HCT116 (cell line): Measurements from ENCODE around the gene PPP1R36. TPM values are rescaled to one million over a fixed set of nuclear protein-coding genes. Genes with fewer than 3 reads are reported as not detected.

Experiments used
- ATAC-seq: fragments of 200-7000 bp; cut with Tn5 transposase; 2 replicates; pipeline ENCODE4 v1.9.1; 2020; ENCODE audit warnings: mild to moderate bottlenecking, moderate library complexity
- BruUV-seq: library from RNA; stranded (reverse); fragments of 400-500 nt; replicated peaks from 2 replicates; lab custom pipeline; 2021; lab: Mats Ljungman, UMichigan
- CTCF ChIA-PET: fragments of 300-600 bp; sonication (Branson Sonifier 250); formaldehyde crosslinking; loops from one replicate; lab custom pipeline; 2021; ENCODE audit warnings: antibody characterized with exemption; lab: Charles Lee
- POLR2A ChIA-PET: fragments of 300-600, 350-600 bp; sonication (Branson Sonifier 250); formaldehyde crosslinking; loops from one replicate; lab custom pipeline; 2021; ENCODE audit warnings: antibody characterized with exemption; lab: Charles Lee
- RAD21 ChIA-PET, 2 experiments: fragments of 300-600 bp; sonication (Branson Sonifier 250); formaldehyde crosslinking; loops; one replicate each; lab custom pipeline; 2023; ENCODE audit warnings: low total read pairs in 2 of 2; ENCODE audit not compliant: uncharacterized antibody in 2 of 2, unreplicated experiment in 2 of 2, low non-redundant PET in 1 of 2; lab: Charles Lee
- DNase-seq: peaks from one replicate; pipeline ENCODE4 v3.0.0-alpha.2; 2010; ENCODE audit warnings: low read depth, low spot score
- H2AFZ ChIP-seq: fragments of 200-600 bp; shearing (Covaris generic), sonication (generic); 2 replicates; pipeline ENCODE4 v1.6.1; 2017; ENCODE audit warnings: low read depth, mixed run types, mixed read lengths, antibody characterized with exemption, low read length; ENCODE audit not compliant: poor library complexity, severe bottlenecking
- H3K27ac ChIP-seq: 2 replicates; pipeline ENCODE4 v1.5.1; 2012; ENCODE audit warnings: low read depth, low read length
- H3K27me3 ChIP-seq: fragments of 200-600 bp; sonication (generic); 2 replicates; pipeline ENCODE4 v1.6.1; 2016; ENCODE audit warnings: mixed run types, low read length, mixed read lengths; ENCODE audit not compliant: insufficient read depth
- H3K36me3 ChIP-seq, 2 experiments: fragments of 200-500 bp in 1 of 2; fragments of 200-600 bp in 1 of 2; sonication (Bioruptor generic) in 1 of 2; sonication (generic) in 1 of 2; 2 replicates each; pipeline versions ENCODE4 v1.5.1 to v1.6.1; 2014 to 2016; ENCODE audit warnings: low read length in 2 of 2, inconsistent platforms in 1 of 2, mixed read lengths in 1 of 2, mixed run types in 1 of 2; ENCODE audit not compliant: insufficient read depth in 2 of 2, control insufficient read depth in 1 of 2
- H3K4me1 ChIP-seq, 2 experiments: fragments of 200-600 bp in 1 of 2; sonication (generic) in 1 of 2; 2 replicates each; pipeline versions ENCODE4 v1.5.1 to v1.6.1; 2012 to 2017; ENCODE audit warnings: low read length in 2 of 2, inconsistent platforms in 1 of 2, mild to moderate bottlenecking in 1 of 2, mixed read lengths in 1 of 2, mixed run types in 1 of 2, moderate library complexity in 1 of 2; ENCODE audit not compliant: insufficient read depth in 2 of 2, control insufficient read depth in 1 of 2
- H3K4me2 ChIP-seq: fragments of 200-600 bp; sonication (generic); 2 replicates; pipeline ENCODE4 v1.6.1; 2017; ENCODE audit warnings: mixed run types, low read length, mixed read lengths
- H3K4me3 ChIP-seq, 2 experiments: fragments of 200-600 bp in 1 of 2; sonication (generic) in 1 of 2; replicated peaks in 1 of 2; 2 replicates each; pipeline ENCODE4 v1.5.1; 2011 to 2016; ENCODE audit warnings: low read length in 2 of 2, control low read depth in 1 of 2, low read depth in 1 of 2, mild to moderate bottlenecking in 1 of 2, mixed read lengths in 1 of 2, mixed run types in 1 of 2
- H3K79me2 ChIP-seq: fragments of 200-600 bp; sonication (generic); 2 replicates; pipeline ENCODE4 v1.6.1; 2017; ENCODE audit warnings: mild to moderate bottlenecking, mixed run types, low read length, moderate library complexity, mixed read lengths; ENCODE audit not compliant: insufficient read depth
- H3K9ac ChIP-seq: fragments of 200-600 bp; sonication (generic); 2 replicates; pipeline ENCODE4 v1.6.1; 2016; ENCODE audit warnings: low read length, mixed read lengths
- H3K9me2 ChIP-seq: fragments of 200-600 bp; sonication (generic), shearing (Covaris generic); 2 replicates; pipeline ENCODE4 v1.6.1; 2017; ENCODE audit warnings: mixed run types, mild to moderate bottlenecking, moderate library complexity; ENCODE audit not compliant: insufficient read depth
- H3K9me3 ChIP-seq, 2 experiments: fragments of 200-500 bp in 1 of 2; fragments of 200-600 bp in 1 of 2; sonication (Bioruptor generic) in 1 of 2; sonication (generic) in 1 of 2; 2 replicates each; pipeline ENCODE4 v1.6.1; 2014 to 2017; ENCODE audit warnings: low read length in 2 of 2, mixed read lengths in 2 of 2, inconsistent platforms in 1 of 2, low read depth in 1 of 2, mild to moderate bottlenecking in 1 of 2, mixed run types in 1 of 2, moderate library complexity in 1 of 2; ENCODE audit not compliant: control insufficient read depth in 1 of 2, insufficient read depth in 1 of 2
- H4K20me1 ChIP-seq: fragments of 200-600 bp; sonication (generic), shearing (Covaris generic); 2 replicates; pipeline ENCODE4 v1.6.1; 2017; ENCODE audit warnings: mixed run types, mild to moderate bottlenecking, moderate library complexity; ENCODE audit not compliant: insufficient read depth
- ATF3 ChIP-seq: IDR thresholded peaks from 2 replicates; pipeline ENCODE4 v1.6.1; 2012
- CEBPB ChIP-seq: IDR thresholded peaks from 2 replicates; pipeline ENCODE4 v1.6.1; 2012; ENCODE audit warnings: low read depth
- CTCF ChIP-seq, 3 experiments: fragments of 200-600 bp in 1 of 3; sonication (generic) in 1 of 3; IDR thresholded peaks in 2 of 3; conservative IDR thresholded peaks in 1 of 3; 2 replicates each; pipeline ENCODE4 v1.5.1; 2012 to 2017; ENCODE audit warnings: low read depth in 2 of 3, low read length in 2 of 3, antibody characterized with exemption in 1 of 3, borderline replicate concordance in 1 of 3, control low read depth in 1 of 3, mild to moderate bottlenecking in 1 of 3, mixed read lengths in 1 of 3, mixed run types in 1 of 3, moderate library complexity in 1 of 3; ENCODE audit not compliant: insufficient read depth in 1 of 3
- ELF1 ChIP-seq: IDR thresholded peaks from 2 replicates; pipeline ENCODE4 v1.6.1; 2012; ENCODE audit warnings: low read depth, borderline replicate concordance
- EZH2 ChIP-seq: fragments of 200-600 bp; sonication (generic); IDR thresholded peaks from 2 replicates; pipeline ENCODE4 v1.6.1; 2017; ENCODE audit warnings: antibody characterized with exemption, mixed run types
- EZH2phosphoT487 ChIP-seq: fragments of 200-600 bp; IDR thresholded peaks from 2 replicates; pipeline ENCODE4 v1.6.1; 2018; ENCODE audit warnings: antibody characterized with exemption, borderline replicate concordance
- POLR2A ChIP-seq: IDR thresholded peaks from 2 replicates; pipeline ENCODE4 v1.7.0; 2011; ENCODE audit warnings: borderline replicate concordance; ENCODE audit not compliant: insufficient read depth, insufficient read length; ENCODE audit errors: extremely low read depth
- POLR2AphosphoS5 ChIP-seq: IDR thresholded peaks from 2 replicates; pipeline ENCODE4 v1.6.1; 2011; ENCODE audit warnings: mild to moderate bottlenecking, low read depth, low read length, moderate library complexity
- RAD21 ChIP-seq: IDR thresholded peaks from 2 replicates; pipeline ENCODE4 v1.6.1; 2012; ENCODE audit warnings: low read depth, mild to moderate bottlenecking
- SIN3A ChIP-seq: IDR thresholded peaks from 2 replicates; pipeline ENCODE4 v1.6.1; 2012; ENCODE audit warnings: low read depth
- SRF ChIP-seq: IDR thresholded peaks from 2 replicates; pipeline ENCODE4 v1.6.1; 2012; ENCODE audit warnings: low read depth
- TCF7L2 ChIP-seq: IDR thresholded peaks from 2 replicates; pipeline ENCODE4 v1.7.0; 2011; ENCODE audit warnings: borderline replicate concordance, inconsistent platforms; ENCODE audit not compliant: insufficient read depth, insufficient read length; ENCODE audit errors: extremely low read depth
- ZFX ChIP-seq: fragments of 450-650 bp; IDR thresholded peaks from 2 replicates; pipeline ENCODE4 v1.6.1; 2017
- intact Hi-C: fragments of 100-400 bp; cut with micrococcal nuclease; formaldehyde crosslinking; loops from 2 replicates; pipeline ENCODE4 v1.10.0; 2022
- total RNA-seq: library from RNA; stranded (reverse); gene quantifications from one replicate; pipeline ENCODE4 v1.2.1, GENCODE V29; 2021; ENCODE audit not compliant: unreplicated experiment
- TF ChIP-seq, protein P1 (sequence below): IDR thresholded peaks from 2 replicates; pipeline ENCODE4 v1.6.1; 2011; ENCODE audit warnings: mild to moderate bottlenecking, low read length, moderate library complexity; ENCODE audit not compliant: insufficient replicate concordance; ENCODE audit errors: extremely low read depth
- TF ChIP-seq, protein P2 (sequence below): IDR thresholded peaks from 2 replicates; pipeline ENCODE4 v1.6.1; 2012

PPP1R36 gene
- total RNA-seq, 1 experiment from 2014 or later = 0.47 TPM

GRCh38 chr14:64500088-64500487 lies 49.7 kb upstream of the PPP1R36 start (continued):
- TF ChIP-seq ATF3 = no peak
- TF ChIP-seq, protein P1, sequence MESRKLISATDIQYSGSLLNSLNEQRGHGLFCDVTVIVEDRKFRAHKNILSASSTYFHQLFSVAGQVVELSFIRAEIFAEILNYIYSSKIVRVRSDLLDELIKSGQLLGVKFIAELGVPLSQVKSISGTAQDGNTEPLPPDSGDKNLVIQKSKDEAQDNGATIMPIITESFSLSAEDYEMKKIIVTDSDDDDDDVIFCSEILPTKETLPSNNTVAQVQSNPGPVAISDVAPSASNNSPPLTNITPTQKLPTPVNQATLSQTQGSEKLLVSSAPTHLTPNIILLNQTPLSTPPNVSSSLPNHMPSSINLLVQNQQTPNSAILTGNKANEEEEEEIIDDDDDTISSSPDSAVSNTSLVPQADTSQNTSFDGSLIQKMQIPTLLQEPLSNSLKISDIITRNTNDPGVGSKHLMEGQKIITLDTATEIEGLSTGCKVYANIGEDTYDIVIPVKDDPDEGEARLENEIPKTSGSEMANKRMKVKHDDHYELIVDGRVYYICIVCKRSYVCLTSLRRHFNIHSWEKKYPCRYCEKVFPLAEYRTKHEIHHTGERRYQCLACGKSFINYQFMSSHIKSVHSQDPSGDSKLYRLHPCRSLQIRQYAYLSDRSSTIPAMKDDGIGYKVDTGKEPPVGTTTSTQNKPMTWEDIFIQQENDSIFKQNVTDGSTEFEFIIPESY = no peak
- TF ChIP-seq, all 23 proteins: peak for 0

GRCh38 chr14:64501411-64502171 lies 48.2 kb upstream of the PPP1R36 start:
- Histone ChIP-seq H3K9ac (peak overlapping the region; percentile 85), H3K27me3 (no peaks in the 10 kb centered on the region), H3K79me2 (peaks cover 71% of the 10 kb centered on the region), H3K9me2 (no peaks in the 10 kb centered on the region), H4K20me1 (no peaks in the 10 kb centered on the region), H3K9me3 (no peaks in the 10 kb centered on the region), H3K4me1 (peaks cover 30 to 40% of the 10 kb centered on the region in 2 experiments), H3K36me3 (peaks cover 0 to 5% of the 10 kb centered on the region in 2 experiments; a peak in 1 of 4 replicates), H2AFZ (no peak overlapping the region)
- intact Hi-C loops = no loop called here
- ChIA-PET CTCF (interaction anchor here (3.2 kb wide), 1 partner anchor 10 kb away, joined by 9 read pairs; no protein-coding TSS in a partner anchor), RAD21 (no interaction called here), POLR2A (no interaction called here)
- no peak for ATAC-seq
- DNase-seq = no peak
- TF ChIP-seq CEBPB = no peak
- TF ChIP-seq POLR2A = no peak
- TF ChIP-seq ATF3 = no peak
- no peak for TF ChIP-seq RAD21
- TF ChIP-seq EZH2phosphoT487 = no peak
- TF ChIP-seq TCF7L2 = no peak
- TF ChIP-seq, protein P1 = no peak
- no peak for TF ChIP-seq ZFX
- no peak for TF ChIP-seq EZH2
- no peak for TF ChIP-seq SRF
- no peak for TF ChIP-seq SIN3A
- TF ChIP-seq, protein P2, sequence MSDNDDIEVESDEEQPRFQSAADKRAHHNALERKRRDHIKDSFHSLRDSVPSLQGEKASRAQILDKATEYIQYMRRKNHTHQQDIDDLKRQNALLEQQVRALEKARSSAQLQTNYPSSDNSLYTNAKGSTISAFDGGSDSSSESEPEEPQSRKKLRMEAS = no peak
- TF ChIP-seq ELF1 = no peak
- no peak for TF ChIP-seq POLR2AphosphoS5
- TF ChIP-seq CTCF (IDR thresholded peaks at IDR 0.05 in 2 of 3, conservative IDR thresholded peaks at IDR 0.05 in 1 of 3; ENCODE audit: borderline replicate concordance in 1 of 3, insufficient read depth in 1 of 3, low read depth in 2 of 3, low read length in 2 of 3) = no peak
- TF ChIP-seq, all 23 proteins: peak for 0
- H3K27ac ChIP-seq = peak overlapping the region; percentile 95
- H3K4me3 ChIP-seq = peak overlapping the region; percentile 74 to 97
- peak overlapping the region; percentile 89 for H3K4me2 ChIP-seq
- BruUV-seq = TSS peak; percentile 42
